Endothelial cell of umbilical vein (primary cell): ENCODE data around the gene PCSK9. TPM values are rescaled to one million over a fixed set of nuclear protein-coding genes. Genes with fewer than 3 reads are reported as not detected.

Source experiments
- BruUV-seq: library from RNA; stranded (reverse); fragments of 400-500 nt; replicated peaks from 2 replicates; lab custom pipeline; 2021; lab: Mats Ljungman, UMichigan
- CTCF ChIA-PET: fragments of 300-600, 350-600 bp; sonication (Branson Sonifier 250); formaldehyde crosslinking; loops from one replicate; lab custom pipeline; 2021; ENCODE audit warnings: antibody characterized with exemption, inconsistent platforms; lab: Charles Lee
- POLR2A ChIA-PET: fragments of 300-600, 350-600 bp; sonication (Branson Sonifier 250); formaldehyde crosslinking; loops from one replicate; lab custom pipeline; 2021; ENCODE audit warnings: antibody characterized with exemption, inconsistent platforms; lab: Charles Lee
- DNase-seq: peaks from one replicate; pipeline ENCODE4 v3.0.0-alpha.2; 2011; ENCODE audit warnings: low read depth, low spot score
- FAIRE-seq: peaks from 2 replicates; lab custom pipeline; 2011; peaks lifted over from hg19 to GRCh38; lab: Jason Lieb, UNC
- H2AFZ ChIP-seq: 2 replicates; pipeline ENCODE4 v1.6.0; 2012; ENCODE audit warnings: low read depth, low read length, control low read depth, inconsistent platforms
- H3K27ac ChIP-seq: 2 replicates; pipeline ENCODE4 v1.5.1; 2011; ENCODE audit warnings: low read depth, mild to moderate bottlenecking, control low read depth, low read length, moderate library complexity; ENCODE audit not compliant: insufficient read depth
- H3K27me3 ChIP-seq, 2 experiments: 2 replicates each; pipeline versions ENCODE4 v1.6.0 to v1.6.1; 2011; ENCODE audit warnings: low read length in 2 of 2, mixed read lengths in 1 of 2; ENCODE audit not compliant: control insufficient read depth in 2 of 2, insufficient read depth in 2 of 2
- H3K36me3 ChIP-seq, 2 experiments: 2 replicates in 1 of 2; 3 replicates in 1 of 2; pipeline ENCODE4 v1.5.1; 2011; ENCODE audit warnings: low read length in 2 of 2, mild to moderate bottlenecking in 1 of 2, moderate library complexity in 1 of 2; ENCODE audit not compliant: control insufficient read depth in 2 of 2, insufficient read depth in 2 of 2; ENCODE audit errors: extremely low read depth in 1 of 2
- H3K4me1 ChIP-seq: 3 replicates; pipeline ENCODE4 v1.5.1; 2011; ENCODE audit warnings: mild to moderate bottlenecking, low read length; ENCODE audit not compliant: control insufficient read depth, insufficient read depth; ENCODE audit errors: extremely low read depth
- H3K4me2 ChIP-seq: 2 replicates; pipeline ENCODE4 v1.6.1; 2011; ENCODE audit warnings: low read length, control low read depth, mixed read lengths; ENCODE audit not compliant: insufficient read depth
- H3K4me3 ChIP-seq, 3 experiments: fragments of 200-600 bp in 1 of 3; sonication (generic), shearing (Covaris generic) in 1 of 3; replicated peaks in 1 of 3; 2 replicates each; pipeline ENCODE4 v1.5.1; 2011 to 2016; ENCODE audit warnings: control low read depth in 3 of 3, low read length in 3 of 3, mild to moderate bottlenecking in 2 of 3, inconsistent platforms in 1 of 3, low read depth in 1 of 3, moderate library complexity in 1 of 3; ENCODE audit not compliant: insufficient read depth in 1 of 3
- H3K79me2 ChIP-seq: 2 replicates; pipeline ENCODE4 v1.6.0; 2012; ENCODE audit warnings: low read length, inconsistent platforms; ENCODE audit not compliant: control insufficient read depth, insufficient read depth
- H3K9ac ChIP-seq: replicated peaks from 2 replicates; pipeline ENCODE3; 2011; ENCODE audit warnings: low read length, control low read depth; ENCODE audit not compliant: insufficient read depth; ENCODE audit errors: extremely low read depth
- H3K9me1 ChIP-seq: replicated peaks from 3 replicates; pipeline ENCODE4 v1.6.0; 2011; ENCODE audit warnings: mild to moderate bottlenecking, low read length; ENCODE audit not compliant: control insufficient read depth, insufficient read depth; ENCODE audit errors: extremely low read depth
- H3K9me3 ChIP-seq: replicated peaks from 2 replicates; pipeline ENCODE4 v1.5.1; 2012; ENCODE audit warnings: low read length, inconsistent platforms; ENCODE audit not compliant: control insufficient read depth, insufficient read depth
- H4K20me1 ChIP-seq: replicated peaks from 2 replicates; pipeline ENCODE3; 2011; ENCODE audit warnings: mild to moderate bottlenecking, low read length; ENCODE audit not compliant: control insufficient read depth, insufficient read depth; ENCODE audit errors: extremely low read depth
- EZH2 ChIP-seq: IDR thresholded peaks from 2 replicates; pipeline ENCODE4 v1.6.1; 2012; ENCODE audit warnings: borderline replicate concordance, low read depth, mild to moderate bottlenecking, moderate library complexity, low read length, inconsistent platforms; ENCODE audit not compliant: severe bottlenecking
- FOS ChIP-seq: IDR thresholded peaks from 2 replicates; pipeline ENCODE4 v1.6.1; 2011; ENCODE audit warnings: mild to moderate bottlenecking, low read length, moderate library complexity, borderline replicate concordance; ENCODE audit not compliant: insufficient read depth
- GATA2 ChIP-seq: IDR thresholded peaks from 2 replicates; pipeline ENCODE4 v1.7.0; 2011; ENCODE audit warnings: low read depth, mild to moderate bottlenecking, moderate library complexity, mixed read lengths, low read length; ENCODE audit not compliant: insufficient read length, insufficient read depth
- JUN ChIP-seq: IDR thresholded peaks from 2 replicates; pipeline ENCODE4 v1.6.1; 2011; ENCODE audit warnings: borderline replicate concordance, low read depth; ENCODE audit not compliant: insufficient read length, insufficient read depth
- MAX ChIP-seq: IDR thresholded peaks from 2 replicates; pipeline ENCODE4 v1.6.1; 2011; ENCODE audit not compliant: insufficient read depth, insufficient read length
- MYC ChIP-seq: IDR thresholded peaks from one replicate; pipeline ENCODE4 v1.6.1; 2011; ENCODE audit warnings: mild to moderate bottlenecking, low read depth, low read length
- POLR2A ChIP-seq: IDR thresholded peaks from 2 replicates; pipeline ENCODE4 v1.6.1; 2012; ENCODE audit warnings: low read depth, mild to moderate bottlenecking, control low read depth, low read length
- POLR2AphosphoS5 ChIP-seq: IDR thresholded peaks from 2 replicates; pipeline ENCODE4 v1.6.1; 2012; ENCODE audit warnings: low read depth, mild to moderate bottlenecking, control low read depth, low read length, moderate library complexity; ENCODE audit not compliant: insufficient read depth
- dilution Hi-C: fragments of 300-500 bp; cut with MboI; formaldehyde crosslinking; loops from one replicate; pipeline ENCODE4 v1.15.0; 2019; ENCODE audit warnings: low sequenced_read_pairs; ENCODE audit not compliant: extremely low pct_ligation_motif_present
- intact Hi-C: fragments of 100-400 bp; cut with micrococcal nuclease; formaldehyde crosslinking; loops from one replicate; pipeline ENCODE4 v1.10.0; 2022
- polyA plus RNA-seq, 4 experiments: library from polyadenylated mRNA; depleted of rRNA in 3 of 4; stranded (reverse) in 3 of 4; unstranded in 1 of 4; fragments of >200 nt; gene quantifications; 2 replicates each; pipeline versions ENCODE4 v1.2.1 to v1.2.3, GENCODE V29; 2011 to 2012; ENCODE audit warnings: missing spikeins in 1 of 4
- total RNA-seq: library from RNA; stranded (reverse); gene quantifications from 2 replicates; pipeline ENCODE4 v1.2.3, GENCODE V29; 2021
- TF ChIP-seq, protein P1 (sequence below), 2 donors: IDR thresholded peaks; 1 replicate in 1 of 2; 2 replicates in 1 of 2; pipeline ENCODE4 v1.5.1; 2011; ENCODE audit warnings: low read length in 2 of 2, mild to moderate bottlenecking in 2 of 2, moderate library complexity in 2 of 2, control low read depth in 1 of 2, inconsistent platforms in 1 of 2, low read depth in 1 of 2; ENCODE audit not compliant: insufficient read depth in 1 of 2; ENCODE audit errors: extremely low read depth in 1 of 2

Gene PCSK9
- total and polyA plus RNA-seq, 2 donors (not counting 3 experiments of a cell fraction or from before 2014, with no cell fraction given), result 0.17 to 0.35 TPM

GRCh38 chr1:55057956-55058298 is 18.6 kb downstream of the PCSK9 start:
- CTCF ChIA-PET, result interaction anchor here (1.2 kb wide), 1 partner anchor 9 kb away, joined by 4 read pairs; no protein-coding TSS in a partner anchor
- Histone ChIP-seq H3K4me1 (no peaks in the 10 kb centered on the region), H3K4me3 (no peak overlapping the region), H4K20me1 (no peaks in the 10 kb centered on the region), H3K36me3 (no peaks in the 10 kb centered on the region), H3K9ac (no peak overlapping the region), H3K9me1 (no peaks in the 10 kb centered on the region), H2AFZ (no peak overlapping the region), H3K9me3 (no peaks in the 10 kb centered on the region), H3K79me2 (no peaks in the 10 kb centered on the region), H3K27me3 (no peaks in the 10 kb centered on the region), H3K4me2 (no peak overlapping the region), H3K27ac (no peak overlapping the region)
- TF ChIP-seq EZH2 (no peak), POLR2AphosphoS5 (no peak)
- BruUV-seq, result no TSS peak
- POLR2A ChIA-PET, result no interaction called here
- dilution Hi-C loops (no loop called here), intact Hi-C loops (no loop called here)
- DNase-seq, result no peak
- FAIRE-seq, result no peak

DNA sequence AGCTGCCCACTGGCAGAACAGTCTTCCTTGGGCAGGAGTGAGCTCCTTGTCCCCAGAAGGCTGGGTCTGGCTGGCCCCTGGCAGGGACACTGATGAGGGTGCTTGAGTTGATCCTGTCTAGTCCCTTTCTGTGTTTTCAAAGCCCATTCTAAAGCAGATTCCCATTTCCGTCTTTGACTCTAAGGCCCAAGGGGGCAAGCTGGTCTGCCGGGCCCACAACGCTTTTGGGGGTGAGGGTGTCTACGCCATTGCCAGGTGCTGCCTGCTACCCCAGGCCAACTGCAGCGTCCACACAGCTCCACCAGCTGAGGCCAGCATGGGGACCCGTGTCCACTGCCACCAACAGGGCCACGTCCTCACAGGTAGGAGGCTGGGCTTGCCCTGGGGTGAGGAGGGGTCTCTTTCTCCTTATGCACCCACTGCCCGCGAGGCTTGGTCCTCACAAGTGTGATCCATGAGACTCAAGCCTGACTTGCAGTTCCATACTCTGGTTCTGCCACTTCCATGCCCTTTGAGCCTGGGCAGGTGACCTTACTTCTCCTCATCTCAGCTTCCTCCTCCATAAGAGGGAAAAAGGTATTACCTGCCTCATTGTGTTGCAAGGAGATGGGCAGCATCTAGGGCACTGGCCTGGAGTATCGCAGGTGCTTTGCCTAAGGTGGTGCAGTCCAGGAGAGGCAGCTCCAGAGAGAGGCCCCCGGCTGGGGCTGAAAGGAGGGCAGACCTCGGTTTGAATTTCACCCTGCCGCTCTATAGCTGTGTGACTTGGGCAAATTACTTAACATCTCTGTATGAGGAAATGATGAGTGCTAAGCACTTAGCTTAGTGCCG is 20.2 kb downstream of the PCSK9 start:
- FAIRE-seq, result no peak
- Histone ChIP-seq H3K9ac (no peak overlapping the region), H3K36me3 (no peaks in the 10 kb centered on the region), H3K9me1 (no peaks in the 10 kb centered on the region), H2AFZ (no peak overlapping the region), H3K9me3 (no peaks in the 10 kb centered on the region), H3K79me2 (no peaks in the 10 kb centered on the region), H3K4me2 (no peak overlapping the region), H3K27me3 (no peaks in the 10 kb centered on the region), H3K27ac (no peak overlapping the region), H3K4me3 (no peak overlapping the region), H4K20me1 (no peaks in the 10 kb centered on the region), H3K4me1 (no peaks in the 10 kb centered on the region)
- dilution Hi-C loops, result no loop called here
- TF ChIP-seq JUN, result no peak
- no peak for TF ChIP-seq FOS
- no peak for TF ChIP-seq MYC
- TF ChIP-seq, protein P1, sequence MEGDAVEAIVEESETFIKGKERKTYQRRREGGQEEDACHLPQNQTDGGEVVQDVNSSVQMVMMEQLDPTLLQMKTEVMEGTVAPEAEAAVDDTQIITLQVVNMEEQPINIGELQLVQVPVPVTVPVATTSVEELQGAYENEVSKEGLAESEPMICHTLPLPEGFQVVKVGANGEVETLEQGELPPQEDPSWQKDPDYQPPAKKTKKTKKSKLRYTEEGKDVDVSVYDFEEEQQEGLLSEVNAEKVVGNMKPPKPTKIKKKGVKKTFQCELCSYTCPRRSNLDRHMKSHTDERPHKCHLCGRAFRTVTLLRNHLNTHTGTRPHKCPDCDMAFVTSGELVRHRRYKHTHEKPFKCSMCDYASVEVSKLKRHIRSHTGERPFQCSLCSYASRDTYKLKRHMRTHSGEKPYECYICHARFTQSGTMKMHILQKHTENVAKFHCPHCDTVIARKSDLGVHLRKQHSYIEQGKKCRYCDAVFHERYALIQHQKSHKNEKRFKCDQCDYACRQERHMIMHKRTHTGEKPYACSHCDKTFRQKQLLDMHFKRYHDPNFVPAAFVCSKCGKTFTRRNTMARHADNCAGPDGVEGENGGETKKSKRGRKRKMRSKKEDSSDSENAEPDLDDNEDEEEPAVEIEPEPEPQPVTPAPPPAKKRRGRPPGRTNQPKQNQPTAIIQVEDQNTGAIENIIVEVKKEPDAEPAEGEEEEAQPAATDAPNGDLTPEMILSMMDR (IDR thresholded peaks at IDR 0.05; ENCODE audit: extremely low read depth in 1 of 2, insufficient read depth in 1 of 2, low read depth in 1 of 2, low read length in 2 of 2), result no peak
- TF ChIP-seq MAX, result no peak
- TF ChIP-seq POLR2A, result no peak
- no peak for TF ChIP-seq POLR2AphosphoS5
- no peak for TF ChIP-seq EZH2
- no peak for TF ChIP-seq GATA2
- intact Hi-C loops, result no loop called here
- no peak for DNase-seq
- ChIA-PET CTCF (interaction anchor here (0.6 to 1.4 kb wide), 3 partner anchors 11 to 173 kb away, joined by 3 to 4 read pairs (median 3); partner anchors contain the start of gene DHCR24), POLR2A (interaction anchor here (0.5 kb wide), 1 partner anchor 1601 kb away, joined by 9 read pairs; no protein-coding TSS in a partner anchor)
- BruUV-seq, result no TSS peak
